Measurements from ENCODE around the gene PLET1.

PLET1 gene

GRCh38 chr11:112237451-112237850, 23.2 kb downstream of the PLET1 start:
- DNase-seq = no peak

DNA sequence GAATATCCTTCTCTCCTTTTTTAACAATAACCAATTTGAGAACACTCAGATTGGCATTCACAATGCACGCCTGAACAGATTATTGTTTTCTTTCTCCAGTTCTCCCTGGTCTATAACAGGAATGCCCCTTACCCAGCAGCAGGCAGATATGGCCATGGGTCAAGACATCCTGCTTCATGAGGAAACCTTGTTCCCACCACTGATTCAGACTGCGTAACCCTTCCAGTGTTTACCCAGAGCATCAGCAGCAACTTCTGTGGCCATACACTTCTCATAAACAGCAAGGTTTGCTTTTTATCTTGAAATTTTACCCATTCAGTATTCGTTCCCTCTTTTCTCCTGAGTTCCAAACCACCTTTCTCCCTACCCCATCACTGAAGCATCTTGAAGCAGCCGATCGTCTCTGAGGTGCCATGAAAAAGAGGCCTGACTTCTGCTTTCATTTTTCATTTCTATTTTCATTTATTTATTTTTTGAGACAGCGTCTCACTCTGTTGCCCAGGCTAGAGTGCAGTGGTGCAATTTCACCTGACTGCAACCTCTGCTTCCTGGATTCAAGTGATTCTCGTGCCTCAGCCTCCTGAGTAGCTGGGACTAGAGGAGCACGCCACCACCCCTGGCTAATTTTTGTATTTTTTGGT, 24.8 kb downstream of the PLET1 start:
- no peak for DNase-seq

- DNase-seq = no peak
Observed at GRCh38 chr11:112231952-112232351, 28.7 kb downstream of the PLET1 start.

- no peak for DNase-seq
Observed at GRCh38 chr11:112229746-112230433, 30.8 kb downstream of the PLET1 start.

- no peak for DNase-seq
Observed at GRCh38 chr11:112229159-112229558, 31.5 kb downstream of the PLET1 start.

- DNase-seq = no peak
Observed at GRCh38 chr11:112228706-112229105, 32.0 kb downstream of the PLET1 start.

- no peak for DNase-seq
Observed at GRCh38 chr11:112227471-112227870, 33.2 kb downstream of the PLET1 start.

- DNase-seq = peak in 1 of 2 experiments; percentile 43
Observed at GRCh38 chr11:112226831-112227401, 33.7 kb downstream of the PLET1 start.

DNA sequence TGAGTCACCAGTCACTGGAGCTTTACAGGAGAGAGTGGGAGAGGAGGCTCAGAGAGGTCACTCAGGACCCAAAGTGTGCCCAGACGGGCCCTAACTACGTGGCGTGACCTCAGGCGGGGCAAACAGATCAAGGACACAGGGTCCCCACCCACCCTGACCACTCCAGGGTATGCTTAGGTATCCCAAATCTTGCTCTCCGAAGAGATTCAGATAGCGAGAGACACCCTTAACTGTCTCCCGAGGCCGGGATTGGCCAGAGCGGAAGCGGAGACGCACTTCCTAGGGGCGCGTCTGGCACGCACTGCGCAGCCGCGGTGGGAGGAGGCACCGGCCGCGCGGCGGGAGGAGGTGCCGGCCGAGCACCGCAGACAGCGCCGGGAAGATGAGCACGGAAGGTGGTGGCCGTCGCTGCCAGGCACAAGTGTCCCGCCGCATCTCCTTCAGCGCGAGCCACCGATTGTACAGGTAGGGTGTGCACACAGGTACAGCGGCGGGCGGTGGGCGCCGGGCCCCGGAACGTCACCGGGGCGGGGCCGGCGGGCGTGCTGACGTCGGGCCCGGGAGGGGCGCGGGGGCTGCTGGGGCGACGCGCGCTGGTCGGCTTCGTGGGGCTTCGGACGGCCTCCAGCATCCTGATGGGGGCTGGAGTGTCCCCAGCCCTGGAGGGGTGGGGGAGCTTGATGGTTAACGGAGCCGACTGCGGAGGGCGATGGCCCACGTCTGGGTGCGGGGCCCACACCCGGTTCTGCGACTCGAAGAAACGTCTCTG, 34.4 kb downstream of the PLET1 start, which contains the start of gene PTS:
Gene PTS (plus strand): TSS at position 367 of the 769 bp plus-strand sequence. CDS start 16 bp downstream, at position 383.
- DNase-seq = peak; percentile 94 to 95

DNA sequence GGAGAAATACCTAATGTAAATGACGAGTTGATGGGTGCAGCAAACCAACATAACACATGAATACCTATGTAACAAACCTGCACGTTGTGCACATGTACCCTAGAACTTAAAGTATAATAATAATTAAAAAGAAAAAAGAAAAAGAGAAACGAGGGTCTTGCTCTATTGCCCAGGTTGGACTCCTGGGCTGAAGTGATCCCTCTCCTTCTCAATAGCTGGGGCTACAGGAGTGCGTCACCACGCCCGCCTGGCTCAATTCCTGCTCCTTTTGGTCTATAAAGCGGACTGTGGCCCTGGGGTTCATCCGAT, 35.0 kb downstream of the PLET1 start:
- DNase-seq = no peak

- DNase-seq = no peak
Observed at GRCh38 chr11:112223754-112224532, 36.7 kb downstream of the PLET1 start.

- no peak for DNase-seq
Observed at GRCh38 chr11:112223121-112223520, 37.5 kb downstream of the PLET1 start.

GRCh38 chr11:112222303-112222702, 38.4 kb downstream of the PLET1 start:
- no peak for DNase-seq

- DNase-seq = no peak
Observed at GRCh38 chr11:112221274-112221835, 39.3 kb downstream of the PLET1 start.

DNA sequence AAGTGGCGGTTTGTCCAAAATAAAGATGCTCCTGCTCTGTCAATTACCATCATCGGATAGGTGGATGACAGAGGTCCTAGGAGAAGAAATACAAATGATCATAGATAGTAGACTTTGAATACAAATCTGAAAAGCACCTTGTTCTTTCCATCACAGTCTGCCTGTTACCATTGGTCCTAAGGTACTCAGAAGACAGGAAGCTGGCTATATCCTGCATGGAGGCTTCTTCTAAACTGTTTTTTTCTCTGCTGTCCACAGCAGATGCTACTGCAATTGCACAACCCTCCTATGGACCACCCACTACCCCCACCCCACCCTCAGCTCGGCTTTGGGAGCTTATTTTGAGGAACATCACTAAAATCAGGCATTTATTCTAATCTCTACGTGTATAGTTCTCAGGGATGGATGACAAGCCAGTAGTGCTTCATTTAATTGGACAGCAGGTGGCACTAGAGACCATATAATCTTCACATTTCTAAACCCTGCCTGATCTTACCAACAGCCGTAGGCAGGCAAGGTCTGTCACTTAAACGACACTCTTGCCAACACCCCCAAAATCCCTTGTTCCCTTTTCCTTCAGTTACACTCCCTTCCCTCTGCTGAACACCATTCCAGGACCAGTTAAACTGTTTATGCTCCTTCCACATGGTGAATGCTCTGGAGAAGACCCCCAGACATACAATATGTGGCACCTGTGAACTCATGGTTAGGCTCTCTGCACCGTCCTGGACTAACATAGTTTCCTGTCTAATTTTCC, 41.0 kb downstream of the PLET1 start:
- DNase-seq = peak; percentile 32 to 88

- DNase-seq = no peak
Observed at GRCh38 chr11:112216561-112217105, 44.0 kb downstream of the PLET1 start.

GRCh38 chr11:112215621-112216020, 45.0 kb downstream of the PLET1 start:
- no peak for DNase-seq

DNA sequence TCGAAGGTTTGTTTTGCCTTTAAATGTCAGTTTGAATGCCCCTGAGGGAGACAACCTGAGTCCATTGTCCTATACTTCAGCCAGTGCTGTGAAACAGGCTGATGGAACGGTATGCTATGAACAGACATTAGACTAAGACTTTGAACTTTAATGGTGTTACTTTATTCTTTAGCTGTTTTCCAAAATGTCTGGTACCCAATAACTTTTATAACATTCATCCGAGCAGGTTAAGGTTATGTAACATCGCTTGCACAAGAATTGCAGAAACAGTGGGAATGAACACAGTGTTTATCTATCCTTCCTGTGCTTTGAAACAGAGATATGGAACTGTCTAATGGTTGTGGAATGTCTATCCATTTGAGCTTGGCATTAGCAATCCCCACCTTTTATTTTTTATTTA, 46.9 kb downstream of the PLET1 start:
- DNase-seq = no peak

DNA sequence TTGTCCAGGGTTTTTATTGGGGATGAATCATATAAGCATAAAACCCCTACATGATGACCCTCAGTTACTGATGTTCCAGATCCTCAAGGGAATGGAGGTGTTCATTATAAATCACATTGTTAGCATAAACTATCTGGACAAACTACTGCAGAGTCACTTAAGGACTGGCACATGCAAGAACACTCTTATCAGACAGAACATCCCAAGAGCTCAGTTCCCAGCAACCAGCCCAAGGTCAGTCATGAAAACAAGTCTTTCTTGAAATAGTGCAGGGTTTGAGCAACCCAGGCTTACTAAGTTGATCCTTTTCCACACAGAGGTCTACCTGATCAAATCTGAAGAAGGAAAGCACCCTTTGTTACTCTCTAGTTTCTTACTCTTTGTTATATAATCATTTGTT, 48.0 kb downstream of the PLET1 start:
- no peak for DNase-seq

GRCh38 chr11:112212290-112212689, 48.4 kb downstream of the PLET1 start:
- no peak for DNase-seq

DNA sequence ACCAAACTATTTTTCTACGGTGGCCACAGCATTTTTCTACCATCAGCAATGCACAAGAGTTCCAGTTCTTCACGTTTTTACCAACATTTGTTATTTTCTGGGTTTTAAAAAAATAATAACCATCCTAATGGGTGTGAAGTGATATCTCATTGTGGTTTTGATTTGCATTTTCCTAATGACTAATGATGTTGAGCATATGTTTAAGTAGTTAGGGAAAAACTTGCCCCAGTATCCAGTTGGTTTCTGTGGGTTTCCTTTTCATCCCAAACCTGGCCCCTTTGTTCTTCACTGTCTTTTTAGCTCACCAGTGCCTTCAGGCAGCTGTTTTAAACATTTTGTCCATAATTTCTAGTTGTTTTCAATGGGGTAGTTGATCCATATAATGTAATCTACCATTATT, 49.1 kb downstream of the PLET1 start:
- no peak for DNase-seq

Data from SW 1271 (cell line).